Measurements from ENCODE around the gene POLD2.

- TF ChIP-seq CTCF (IDR thresholded peaks at IDR 0.05) = peak in 1 of 3 experiments; percentile 4
- no peak for TF ChIP-seq POLR2A (IDR thresholded peaks at IDR 0.05; ENCODE audit: low read depth)
- no peak for TF ChIP-seq EP300 (IDR thresholded peaks at IDR 0.05)
Measured at GRCh38 chr7:44100458-44101302, 22.7 kb downstream of the POLD2 start.
